ENCODE data around the gene ISM1.

GRCh38 chr20:13301596-13301995 lies 80.5 kb downstream of the ISM1 start:
- TF ChIP-seq POLR2A (IDR thresholded peaks at IDR 0.05; ENCODE audit: low read depth, low read length) (no peak), TAF1 (IDR thresholded peaks at IDR 0.05; ENCODE audit: low read depth, low read length) (no peak), SPI1 (IDR thresholded peaks at IDR 0.05; ENCODE audit: low read depth, low read length) (no peak), POLR2AphosphoS5 (IDR thresholded peaks at IDR 0.05; ENCODE audit: low read depth, low read length) (no peak)

Measured in GM12891 (cell line).